Mesodermal cell (in vitro differentiated cells): ENCODE measurements around the gene HNRNPDL. TPM values are rescaled to one million over a fixed set of nuclear protein-coding genes. Genes with fewer than 3 reads are reported as not detected.
"Not testable (repeated sequence)": the region's sequence is repeated elsewhere in the genome, so short reads cannot be mapped to it uniquely, and the experiment has no call there.

Experiments
- H3K27ac ChIP-seq: 2 replicates; pipeline ENCODE4 v1.7.0; 2013; ENCODE audit warnings: mild to moderate bottlenecking, low read depth, low read length, moderate library complexity; ENCODE audit not compliant: severe bottlenecking
- H3K36me3 ChIP-seq: 2 replicates; pipeline ENCODE4 v1.7.1; 2013; ENCODE audit warnings: mild to moderate bottlenecking, low read length, moderate library complexity; ENCODE audit not compliant: control insufficient read depth, insufficient read depth
- H3K4me1 ChIP-seq: one replicate; pipeline ENCODE4 v1.7.1; 2013; ENCODE audit warnings: mild to moderate bottlenecking, low read length; ENCODE audit not compliant: insufficient read depth, control insufficient read depth, poor library complexity, severe bottlenecking
- H3K4me3 ChIP-seq: 2 replicates; pipeline ENCODE4 v1.7.0; 2013; ENCODE audit warnings: low read length, control low read depth, mild to moderate bottlenecking; ENCODE audit not compliant: insufficient read depth, poor library complexity, severe bottlenecking; ENCODE audit errors: extremely low read depth
- H3K9me3 ChIP-seq: 2 replicates; pipeline ENCODE4 v1.7.1; 2013; ENCODE audit warnings: mild to moderate bottlenecking, low read length, moderate library complexity; ENCODE audit not compliant: control insufficient read depth
- WGBS, 2 experiments: methylation state at CpG; one replicate each; pipeline ENCODE4 v1.1.5; 2013; ENCODE audit warnings: missing lambda C conversion rate in 2 of 2; ENCODE audit not compliant: insufficient coverage in 2 of 2; 5-methylcytosine and 5-hydroxymethylcytosine counted together
- polyA plus RNA-seq, 2 experiments: library from polyadenylated mRNA; stranded (reverse); fragments of 50-300 nt; gene quantifications; one replicate each; pipeline ENCODE4 v1.2.3, GENCODE V29; 2013

Gene HNRNPDL
- polyA plus RNA-seq (2013, experiment 1 of 2), result 284 TPM
- 351 TPM for polyA plus RNA-seq (2013, experiment 2 of 2)

DNA sequence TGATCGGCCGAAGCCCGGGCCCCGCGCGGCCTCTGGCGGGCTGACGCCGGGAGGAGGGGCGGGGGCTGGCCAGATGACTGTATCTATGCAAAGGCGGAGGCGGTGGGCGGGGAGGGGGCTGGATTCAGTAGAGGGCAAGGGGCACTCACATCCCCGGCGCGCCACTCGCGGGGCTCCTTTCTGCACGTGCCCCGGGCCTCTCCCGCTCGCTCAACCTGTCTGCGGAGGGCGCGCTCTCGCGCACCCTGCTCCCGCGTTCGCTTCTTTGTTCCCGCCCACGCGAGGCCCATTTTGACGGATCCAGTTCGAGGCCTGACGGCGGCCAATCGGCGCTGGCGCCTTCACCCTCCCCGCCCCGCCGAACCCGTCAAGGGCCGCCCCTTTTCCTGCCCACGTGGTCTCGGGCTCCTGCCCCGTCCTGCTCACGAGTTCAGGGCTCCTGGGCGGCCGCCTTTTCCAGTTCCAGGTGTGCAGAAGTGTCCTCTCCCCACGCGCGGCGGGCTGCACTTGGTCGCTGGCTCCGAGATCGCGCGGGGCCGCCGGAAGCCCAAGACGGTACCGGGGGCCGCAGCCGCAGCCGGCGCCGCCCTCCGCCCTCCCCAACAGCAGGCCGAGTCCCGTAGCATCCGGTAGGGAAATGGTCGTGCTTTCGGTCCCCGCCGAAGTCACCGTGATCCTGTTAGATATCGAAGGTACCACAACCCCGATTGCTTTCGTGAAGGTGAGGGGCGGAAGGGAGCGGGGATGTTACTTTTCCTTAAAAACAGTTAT is at the start of gene HNRNPDL, which contains the start of gene ENOPH1:
Gene HNRNPDL, minus strand, starts transcription at position 270 of the 771 bp plus-strand sequence. CDS start 772 bp downstream, outside the sequence.
Gene ENOPH1, plus strand, starts transcription at position 398 of the 771 bp plus-strand sequence. Its CDS starts 240 bp downstream, at position 638.
- Histone ChIP-seq H3K36me3 (peaks cover 47% of the 10 kb centered on the region), H3K27ac (peak within 1 kb of the TSS; percentile 99), H3K4me1 (peaks cover 8% of the 10 kb centered on the region), H3K4me3 (peak within 1 kb of the TSS; percentile 90), H3K9me3 (no peaks in the 10 kb centered on the region)
- 0% methylated on average over 44 to 61 of the region's 83 CpGs for WGBS, 2 experiments

- 94 to 95% methylated on average over 12 to 13 of the region's 14 CpGs for WGBS, 2 experiments
- Histone ChIP-seq H3K4me1 (no peaks in the 10 kb centered on the region), H3K4me3 (no peak overlapping the region), H3K36me3 (no peaks in the 10 kb centered on the region), H3K27ac (no peak overlapping the region), H3K9me3 (peaks cover 3% of the 10 kb centered on the region)
These were observed 49.3 kb upstream of the HNRNPDL start for GRCh38 chr4:82479562-82479961.

DNA sequence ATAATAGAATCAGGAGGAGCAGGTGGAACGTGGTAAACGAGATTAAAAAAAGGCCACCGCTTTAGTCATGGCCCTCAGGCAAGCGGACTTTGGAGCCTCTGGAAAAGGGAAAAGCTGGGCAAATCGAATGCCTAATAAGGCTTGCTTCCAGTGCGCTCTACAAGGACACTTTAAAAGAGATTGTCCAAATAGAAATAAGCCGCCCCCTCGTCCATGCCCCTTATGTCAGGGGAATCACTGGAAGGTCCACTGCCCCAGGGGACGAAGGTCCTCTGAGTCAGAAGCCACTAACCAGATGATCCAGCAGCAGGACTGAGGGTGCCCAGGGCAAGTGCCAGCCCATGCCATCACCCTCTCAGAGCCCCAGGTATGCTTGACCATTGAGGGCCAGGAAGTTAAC is 47.2 kb upstream of the HNRNPDL start:
- not testable (repeated sequence) for H3K27ac ChIP-seq, H3K9me3 ChIP-seq, H3K4me3 ChIP-seq, H3K4me1 ChIP-seq, H3K36me3 ChIP-seq
- 93 to 96% methylated on average over 8 of the region's 9 CpGs for WGBS, 2 experiments

DNA sequence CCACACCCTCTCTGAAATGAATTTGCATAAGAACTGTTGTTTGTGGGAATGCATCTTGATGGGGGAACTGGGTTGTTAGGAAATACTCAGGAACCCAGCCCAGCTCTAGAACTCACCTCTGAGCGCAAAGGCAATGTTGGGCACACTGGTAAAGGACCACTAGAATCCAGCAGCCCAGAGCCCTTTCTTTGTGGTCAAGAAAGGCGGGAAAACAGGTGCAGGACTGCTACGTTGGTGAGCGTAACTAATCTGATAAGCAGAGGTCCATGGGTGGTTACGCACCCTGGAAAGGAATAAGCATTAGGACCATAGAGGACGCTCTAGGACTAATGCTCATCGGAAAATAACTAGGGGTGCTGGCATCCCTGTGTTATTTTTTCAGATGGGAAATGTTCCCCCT is 45.7 kb upstream of the HNRNPDL start:
- not testable (repeated sequence) for H3K4me3 ChIP-seq, H3K36me3 ChIP-seq, H3K27ac ChIP-seq, H3K9me3 ChIP-seq, H3K4me1 ChIP-seq
- 88 to 96% methylated on average over 4 to 6 of the region's 7 CpGs for WGBS, 2 experiments

DNA sequence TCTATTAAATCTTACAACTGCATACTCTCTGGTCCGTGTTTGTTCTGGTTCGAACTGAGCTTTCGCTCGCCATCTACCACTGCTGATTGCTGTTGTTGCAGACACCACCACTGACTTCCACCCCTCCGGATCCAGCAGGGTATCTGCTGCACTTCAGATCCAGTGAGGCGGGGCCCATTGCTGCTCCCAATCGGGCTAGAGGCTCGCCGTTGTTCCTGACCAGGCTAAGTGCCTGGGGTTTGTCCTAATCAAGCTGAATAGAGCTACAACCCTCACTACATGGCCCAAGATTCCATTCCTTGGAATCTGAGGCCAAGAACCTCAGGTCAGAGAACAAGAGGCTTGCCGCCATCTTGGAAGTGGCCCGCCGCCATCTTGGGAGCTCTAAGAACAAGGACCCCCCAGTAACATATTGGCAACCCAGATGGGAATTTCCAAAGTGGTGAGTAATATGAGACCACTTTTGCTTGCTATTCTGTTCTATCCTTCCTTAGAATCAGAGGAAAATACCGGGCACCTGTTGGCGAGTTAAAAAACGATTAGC is 43.4 kb upstream of the HNRNPDL start:
- H3K27ac ChIP-seq, result no peak overlapping the region
- H3K9me3 ChIP-seq, result no peaks in the 10 kb centered on the region
- no peak overlapping the region for H3K4me3 ChIP-seq
- no peaks in the 10 kb centered on the region for H3K36me3 ChIP-seq
- H3K4me1 ChIP-seq, result no peaks in the 10 kb centered on the region
- 97 to 99% methylated on average over 11 to 12 of the region's 15 CpGs for WGBS, 2 experiments

DNA sequence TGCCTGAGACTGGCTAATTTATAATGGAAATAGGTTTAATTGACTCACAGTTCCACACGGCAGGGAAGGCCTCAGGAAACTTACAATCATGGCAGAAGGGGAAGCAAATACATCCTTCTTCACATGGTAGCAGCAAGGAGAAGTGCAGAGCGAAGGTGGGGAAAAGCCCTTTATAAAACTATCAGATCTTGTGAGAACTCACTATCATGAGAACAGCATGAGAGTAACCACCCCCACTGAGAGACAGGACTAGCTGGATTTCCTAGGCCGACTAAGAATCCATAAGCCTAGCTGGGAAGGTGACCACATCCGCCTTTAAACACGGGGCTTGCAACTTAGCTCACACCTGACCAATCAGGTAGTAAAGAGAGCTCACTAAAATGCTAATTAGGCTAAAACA is 42.8 kb upstream of the HNRNPDL start:
- WGBS, 2 experiments, result no CpG with 5 or more reads among the region's 5 CpGs
- not testable (repeated sequence) for H3K4me3 ChIP-seq, H3K4me1 ChIP-seq, H3K36me3 ChIP-seq, H3K27ac ChIP-seq, H3K9me3 ChIP-seq

DNA sequence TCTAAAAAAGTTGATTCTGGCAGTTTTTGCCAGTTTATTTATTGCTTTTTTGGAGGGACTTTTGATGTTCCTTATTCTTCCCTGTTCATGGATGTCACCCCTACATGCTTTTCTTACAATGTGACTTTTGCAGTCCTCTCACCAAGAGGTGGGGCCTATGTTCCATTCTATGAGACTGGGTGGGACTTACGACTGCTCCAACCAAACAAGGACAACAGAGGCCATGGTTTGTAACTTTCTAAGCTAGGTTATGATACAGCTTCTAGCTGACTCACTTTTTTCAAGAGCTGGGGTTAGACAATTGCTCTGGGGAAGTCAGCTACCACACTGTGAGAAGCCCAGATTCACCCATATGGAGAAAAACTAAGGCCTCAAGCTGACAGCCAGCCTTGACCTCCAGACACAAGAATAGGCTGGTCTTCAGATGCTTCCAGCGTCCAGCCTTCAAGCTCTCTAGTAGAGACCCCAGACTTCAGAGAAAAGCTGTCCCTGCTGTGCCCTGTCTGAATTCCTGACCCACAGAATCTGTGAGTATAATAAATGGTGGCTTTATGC is 39.6 kb upstream of the HNRNPDL start:
- Histone ChIP-seq H3K4me3 (no peak overlapping the region), H3K4me1 (no peaks in the 10 kb centered on the region), H3K36me3 (peaks cover 10% of the 10 kb centered on the region), H3K27ac (no peak overlapping the region), H3K9me3 (no peaks in the 10 kb centered on the region)
- whole genome bisulfite sequencing, 2 experiments, result 90% methylated on average over 1 of the region's 2 CpGs; no CpG with 5 or more reads in 1 of the 2 experiments

- WGBS, 2 experiments, result 0 to 67% methylated on average over 1 to 3 of the region's 3 CpGs
- no peaks in the 10 kb centered on the region for H3K9me3 ChIP-seq
- H3K4me3 ChIP-seq, result no peak overlapping the region
- H3K36me3 ChIP-seq, result peaks cover 20% of the 10 kb centered on the region
- no peaks in the 10 kb centered on the region for H3K4me1 ChIP-seq
- H3K27ac ChIP-seq, result no peak overlapping the region
These were observed 37.2 kb upstream of the HNRNPDL start for GRCh38 chr4:82467471-82467870.

DNA sequence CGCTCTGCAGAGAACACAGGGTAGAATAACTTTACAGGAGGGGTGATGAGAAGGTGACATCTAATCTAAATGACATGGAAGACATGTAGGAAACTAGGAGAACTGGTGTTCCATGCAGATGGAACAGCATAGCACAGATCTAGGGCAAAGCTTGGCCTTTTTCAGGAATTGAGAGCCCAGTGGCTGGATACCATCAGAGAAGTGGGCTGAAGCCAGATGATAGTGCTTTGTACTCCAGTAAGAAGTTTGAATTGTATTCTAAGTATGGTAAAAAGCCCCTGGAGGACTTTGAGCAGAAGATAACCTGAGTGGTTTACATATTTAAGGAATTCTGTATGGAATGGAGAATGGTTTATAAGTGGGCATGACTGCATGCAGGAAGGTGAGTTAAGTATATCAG is 33.0 kb upstream of the HNRNPDL start:
- 88% methylated on average over 1 of the region's 1 CpG for WGBS, 2 experiments
- no peaks in the 10 kb centered on the region for H3K4me1 ChIP-seq
- H3K9me3 ChIP-seq, result no peaks in the 10 kb centered on the region
- H3K4me3 ChIP-seq, result no peak overlapping the region
- H3K27ac ChIP-seq, result no peak overlapping the region
- peaks cover 35% of the 10 kb centered on the region for H3K36me3 ChIP-seq

GRCh38 chr4:82462415-82462831 is 32.2 kb upstream of the HNRNPDL start:
- no peaks in the 10 kb centered on the region for H3K9me3 ChIP-seq
- H3K4me1 ChIP-seq, result no peaks in the 10 kb centered on the region
- H3K27ac ChIP-seq, result no peak overlapping the region
- H3K36me3 ChIP-seq, result peaks cover 36% of the 10 kb centered on the region
- H3K4me3 ChIP-seq, result no peak overlapping the region
- no CpG with 5 or more reads among the region's 7 CpGs for WGBS, 2 experiments

DNA sequence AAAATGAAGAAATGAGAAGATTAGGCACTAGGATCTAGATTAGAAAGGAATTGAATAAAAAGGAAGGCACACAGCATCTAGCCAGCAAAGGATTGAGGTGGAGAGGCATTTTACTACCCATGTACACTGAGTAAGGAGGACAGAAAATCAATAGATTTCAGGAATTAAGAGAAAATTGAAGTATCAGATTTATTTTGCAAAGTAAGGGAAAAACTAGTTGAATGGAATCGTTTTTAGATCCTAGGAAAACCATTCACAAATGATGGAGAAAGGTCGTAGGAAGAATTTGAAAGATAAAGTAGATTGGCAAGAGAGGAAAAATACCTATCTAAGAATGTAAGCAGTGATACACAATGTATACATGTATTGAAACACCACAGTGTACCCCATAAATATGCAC is 31.4 kb upstream of the HNRNPDL start:
- peaks cover 40% of the 10 kb centered on the region for H3K36me3 ChIP-seq
- H3K27ac ChIP-seq, result no peak overlapping the region
- WGBS, 2 experiments, result 100% methylated on average over 2 of the region's 2 CpGs; no CpG with 5 or more reads in 1 of the 2 experiments
- no peak overlapping the region for H3K4me3 ChIP-seq
- H3K4me1 ChIP-seq, result no peaks in the 10 kb centered on the region
- no peaks in the 10 kb centered on the region for H3K9me3 ChIP-seq
